NCI-H1417 (cell line): ENCODE data around the gene TMEM119.
"Not testable (repeated sequence)": the region's sequence is repeated elsewhere in the genome, so short reads cannot be mapped to it uniquely, and the experiment has no call there.

ENCODE experiments used
- DNase-seq, 3 experiments: peaks; one replicate each; lab custom pipeline; 2025; lab: John Stamatoyannopoulos, UW

The TMEM119 gene

GRCh38 chr12:108565976-108566375, 31.9 kb downstream of the TMEM119 start:
- peak; percentile 59 to 87 (median 87) for DNase-seq

GRCh38 chr12:108565146-108565545, 32.7 kb downstream of the TMEM119 start:
- no peak for DNase-seq

- DNase-seq: no peak
These were observed 33.2 kb downstream of the TMEM119 start for GRCh38 chr12:108564724-108565123.

- no peak for DNase-seq
These were observed 34.1 kb downstream of the TMEM119 start for GRCh38 chr12:108563804-108564151.

GRCh38 chr12:108563136-108563803, 34.6 kb downstream of the TMEM119 start:
- peak; percentile 71 to 85 (median 84) for DNase-seq

- peak; percentile 99 for DNase-seq
These were observed 35.3 kb downstream of the TMEM119 start, which contains the start of gene ISCU for GRCh38 chr12:108562348-108563135. ISCU (plus strand) TSS chr12:108562596; CDS start chr12:108562623, 27 bp downstream.

- no peak for DNase-seq
These were observed 36.0 kb downstream of the TMEM119 start for GRCh38 chr12:108561852-108562347.

GRCh38 chr12:108560752-108561719, 36.8 kb downstream of the TMEM119 start, which contains the start of gene SART3:
SART3 (minus strand) TSS chr12:108561173; CDS start chr12:108561154, 19 bp downstream.
- DNase-seq: peak; percentile 97 to 99 (median 98)

- DNase-seq: no peak
These were observed 37.6 kb downstream of the TMEM119 start for GRCh38 chr12:108560321-108560721.

GRCh38 chr12:108559748-108560147, 38.1 kb downstream of the TMEM119 start:
- DNase-seq: no peak

- no peak for DNase-seq
These were observed 38.8 kb downstream of the TMEM119 start for GRCh38 chr12:108559007-108559655.

GRCh38 chr12:108555383-108555782, 42.5 kb downstream of the TMEM119 start:
- not testable (repeated sequence) for DNase-seq

- no peak for DNase-seq
These were observed 44.1 kb downstream of the TMEM119 start for GRCh38 chr12:108553799-108554198.

- no peak for DNase-seq
These were observed 46.3 kb downstream of the TMEM119 start for GRCh38 chr12:108551535-108551934.

GRCh38 chr12:108548954-108549521, 48.8 kb downstream of the TMEM119 start:
- no peak for DNase-seq

- DNase-seq: no peak
These were observed 50.2 kb downstream of the TMEM119 start for GRCh38 chr12:108547686-108548085.

- no peak for DNase-seq
These were observed 54.2 kb downstream of the TMEM119 start for GRCh38 chr12:108543652-108544051.

GRCh38 chr12:108542320-108542719, 55.6 kb downstream of the TMEM119 start:
- DNase-seq: no peak
